Nephron progenitor cell (in vitro differentiated cells): ENCODE data around the gene LGR6.

Source experiments
- DNase-seq: peaks from one replicate; pipeline ENCODE4 v3.0.0; 2021
- H3K27ac Mint-ChIP-seq: 2 replicates; pipeline ENCODE4 v1.8.0; 2021; ENCODE audit warnings: mild to moderate bottlenecking, moderate library complexity, mixed read lengths
- H3K27me3 Mint-ChIP-seq: 2 replicates; pipeline ENCODE4 v1.8.0; 2021; ENCODE audit warnings: mild to moderate bottlenecking, low read depth, mixed read lengths; ENCODE audit not compliant: poor library complexity
- H3K36me3 Mint-ChIP-seq: 2 replicates; pipeline ENCODE4 v1.8.0; 2021; ENCODE audit warnings: low read depth, mixed read lengths
- H3K4me1 Mint-ChIP-seq: 2 replicates; pipeline ENCODE4 v1.8.0; 2021; ENCODE audit warnings: mixed read lengths
- H3K4me3 Mint-ChIP-seq: 2 replicates; pipeline ENCODE4 v1.8.0; 2021; ENCODE audit warnings: mild to moderate bottlenecking, moderate library complexity, mixed read lengths
- H3K9me3 Mint-ChIP-seq: 2 replicates; pipeline ENCODE4 v1.8.0; 2021; ENCODE audit warnings: mild to moderate bottlenecking, moderate library complexity, mixed read lengths
- TF ChIP-seq, protein P1 (sequence below): fragments of 200-600 bp; sonication (generic); IDR thresholded peaks from 2 replicates; pipeline ENCODE4 v1.5.0; 2021; ENCODE audit warnings: antibody characterized with exemption

The LGR6 gene

DNA sequence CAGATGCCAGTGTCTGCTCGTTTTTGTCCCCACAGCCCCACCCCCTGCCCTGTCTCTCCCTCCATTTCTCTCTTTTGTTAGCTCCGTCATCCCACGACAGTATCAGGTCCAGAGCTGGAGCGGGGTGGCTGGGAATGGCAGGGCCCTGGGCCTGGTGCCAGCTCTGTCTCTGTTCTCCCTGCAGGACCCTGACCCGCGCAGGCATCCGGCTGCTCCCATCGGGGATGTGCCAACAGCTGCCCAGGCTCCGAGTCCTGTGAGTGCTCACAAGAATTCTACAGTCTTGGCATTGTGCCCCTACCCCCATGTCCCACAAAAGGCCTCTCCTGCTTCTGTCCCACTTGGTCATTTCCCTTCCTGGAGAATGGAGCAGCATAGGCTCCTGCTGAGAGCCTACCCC lies 110.8 kb downstream of the LGR6 start:
- DNase-seq: no peak
- Mint-ChIP-seq H3K27ac (no peak overlapping the region), H3K9me3 (no peaks in the 10 kb centered on the region), H3K4me1 (peaks cover 18% of the 10 kb centered on the region), H3K4me3 (no peak overlapping the region), H3K36me3 (no peaks in the 10 kb centered on the region), H3K27me3 (peaks cover 24% of the 10 kb centered on the region)
- TF ChIP-seq, protein P1, sequence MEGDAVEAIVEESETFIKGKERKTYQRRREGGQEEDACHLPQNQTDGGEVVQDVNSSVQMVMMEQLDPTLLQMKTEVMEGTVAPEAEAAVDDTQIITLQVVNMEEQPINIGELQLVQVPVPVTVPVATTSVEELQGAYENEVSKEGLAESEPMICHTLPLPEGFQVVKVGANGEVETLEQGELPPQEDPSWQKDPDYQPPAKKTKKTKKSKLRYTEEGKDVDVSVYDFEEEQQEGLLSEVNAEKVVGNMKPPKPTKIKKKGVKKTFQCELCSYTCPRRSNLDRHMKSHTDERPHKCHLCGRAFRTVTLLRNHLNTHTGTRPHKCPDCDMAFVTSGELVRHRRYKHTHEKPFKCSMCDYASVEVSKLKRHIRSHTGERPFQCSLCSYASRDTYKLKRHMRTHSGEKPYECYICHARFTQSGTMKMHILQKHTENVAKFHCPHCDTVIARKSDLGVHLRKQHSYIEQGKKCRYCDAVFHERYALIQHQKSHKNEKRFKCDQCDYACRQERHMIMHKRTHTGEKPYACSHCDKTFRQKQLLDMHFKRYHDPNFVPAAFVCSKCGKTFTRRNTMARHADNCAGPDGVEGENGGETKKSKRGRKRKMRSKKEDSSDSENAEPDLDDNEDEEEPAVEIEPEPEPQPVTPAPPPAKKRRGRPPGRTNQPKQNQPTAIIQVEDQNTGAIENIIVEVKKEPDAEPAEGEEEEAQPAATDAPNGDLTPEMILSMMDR: no peak

DNA sequence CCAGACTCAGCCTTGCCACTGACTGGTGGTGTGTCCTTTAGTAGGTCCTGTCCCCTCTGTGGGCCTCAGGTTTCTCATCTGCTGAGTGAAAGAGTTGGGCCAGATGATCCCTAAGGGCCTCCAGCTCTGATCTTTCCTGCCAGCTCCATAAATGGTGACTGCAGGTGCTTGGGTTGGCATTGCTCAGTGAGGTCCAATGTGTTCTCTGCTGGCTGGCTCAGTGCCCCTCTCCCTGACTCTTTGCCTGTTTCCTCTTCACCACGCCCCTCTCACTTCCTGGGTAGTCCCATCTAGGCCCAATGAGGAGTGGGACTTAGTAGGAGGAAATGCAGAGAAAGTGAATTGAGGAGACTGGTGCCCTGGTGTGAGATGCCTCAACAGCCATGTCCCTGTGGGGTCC lies 111.6 kb downstream of the LGR6 start:
- Mint-ChIP-seq H3K27ac (no peak overlapping the region), H3K4me1 (peaks cover 26% of the 10 kb centered on the region), H3K27me3 (peaks cover 19% of the 10 kb centered on the region), H3K36me3 (no peaks in the 10 kb centered on the region), H3K9me3 (no peaks in the 10 kb centered on the region), H3K4me3 (no peak overlapping the region)
- DNase-seq: no peak
- TF ChIP-seq, protein P1: no peak

DNA sequence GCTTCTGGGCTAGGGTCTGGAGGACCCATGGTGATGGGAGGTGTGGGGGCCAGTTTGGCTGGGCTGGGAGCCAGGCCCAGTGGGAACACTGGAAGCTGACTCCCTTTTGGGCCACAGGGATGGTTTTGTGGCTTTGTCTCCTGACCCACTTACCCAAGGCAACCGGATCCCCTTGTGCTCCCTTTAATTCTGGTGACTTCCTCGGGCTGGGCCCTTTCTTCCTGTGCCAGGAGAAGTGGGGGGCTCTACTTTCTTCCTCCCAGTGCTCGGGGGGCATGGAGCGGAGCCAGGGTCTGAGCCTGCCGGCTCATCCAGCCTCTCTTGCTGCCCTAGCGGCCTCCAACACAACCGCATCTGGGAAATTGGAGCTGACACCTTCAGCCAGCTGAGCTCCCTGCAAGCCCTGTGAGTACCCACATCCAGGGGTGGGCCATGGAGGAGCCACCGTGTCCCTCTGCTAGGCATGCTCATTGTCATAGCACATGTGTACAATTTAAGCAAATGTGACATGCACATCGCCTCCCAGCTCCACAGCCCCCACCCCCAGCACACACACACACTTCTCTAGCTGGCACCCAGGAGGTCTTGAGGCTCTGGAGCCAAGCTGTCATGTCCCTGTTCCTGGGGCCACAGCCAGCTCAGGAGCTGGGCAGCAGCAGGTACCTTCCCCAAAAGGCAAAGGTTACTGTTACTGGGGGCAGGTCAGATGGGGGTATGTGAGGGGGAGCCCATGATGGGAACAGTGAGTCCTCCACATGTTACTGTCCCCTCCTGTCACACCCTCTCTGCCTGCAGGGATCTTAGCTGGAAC lies 113.1 kb downstream of the LGR6 start:
- Mint-ChIP-seq H3K9me3 (no peaks in the 10 kb centered on the region), H3K36me3 (no peaks in the 10 kb centered on the region), H3K27ac (no peak overlapping the region), H3K4me3 (no peak overlapping the region), H3K4me1 (peaks cover 38% of the 10 kb centered on the region), H3K27me3 (peaks cover 11% of the 10 kb centered on the region)
- TF ChIP-seq, protein P1: no peak
- DNase-seq: no peak

DNA sequence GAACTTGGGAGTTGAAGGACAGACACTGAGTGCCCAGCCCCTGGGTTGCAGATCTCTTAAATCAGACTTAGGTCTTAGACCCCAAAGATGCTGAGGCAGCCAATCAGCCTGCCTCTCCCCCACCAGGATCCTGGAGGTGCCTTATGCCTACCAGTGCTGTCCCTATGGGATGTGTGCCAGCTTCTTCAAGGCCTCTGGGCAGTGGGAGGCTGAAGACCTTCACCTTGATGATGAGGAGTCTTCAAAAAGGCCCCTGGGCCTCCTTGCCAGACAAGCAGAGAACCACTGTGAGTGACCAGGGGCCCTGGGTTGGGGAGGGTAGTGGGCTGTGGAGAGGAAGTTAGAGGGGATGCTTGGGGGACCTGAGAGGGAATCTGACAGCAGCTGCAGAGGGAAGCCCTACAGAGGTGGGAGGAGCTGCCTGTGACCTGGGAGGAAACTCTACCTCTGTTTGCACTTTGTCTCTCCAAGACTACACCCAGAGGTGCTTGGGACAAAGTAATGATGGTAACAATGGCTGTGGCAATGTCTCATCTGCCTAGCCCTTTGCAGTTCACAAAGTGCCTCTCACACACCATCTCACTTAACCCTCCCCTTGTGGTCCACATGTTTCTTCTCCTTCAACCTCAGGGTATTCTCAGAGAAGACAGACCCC lies 116.6 kb downstream of the LGR6 start:
- H3K9me3 Mint-ChIP-seq: no peaks in the 10 kb centered on the region
- no peak overlapping the region for H3K27ac Mint-ChIP-seq
- no peak overlapping the region for H3K4me3 Mint-ChIP-seq

DNA sequence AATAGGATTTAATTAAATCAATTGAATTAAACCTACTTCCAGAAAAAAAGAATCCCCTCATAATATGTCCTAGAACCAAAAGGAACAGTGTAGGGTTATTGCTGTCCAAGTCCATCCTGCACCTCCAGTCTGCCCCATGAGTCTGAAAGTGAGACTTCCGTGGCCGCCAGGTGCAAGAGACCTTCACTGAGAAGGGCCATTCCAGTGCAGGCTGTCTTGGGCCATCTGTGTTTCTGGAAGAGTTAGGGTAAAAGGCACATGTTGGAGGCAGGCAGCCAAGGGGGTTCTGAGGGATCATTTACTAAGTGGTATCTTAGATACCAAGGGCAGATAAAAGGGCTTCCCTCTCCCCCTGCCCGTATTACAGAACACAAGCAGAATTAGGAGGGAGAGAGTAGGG lies 117.1 kb downstream of the LGR6 start:
- H3K27me3 Mint-ChIP-seq: peaks cover 13% of the 10 kb centered on the region
- TF ChIP-seq, protein P1: no peak
- H3K4me1 Mint-ChIP-seq: peaks cover 50% of the 10 kb centered on the region
- no peak for DNase-seq
- H3K9me3 Mint-ChIP-seq: no peaks in the 10 kb centered on the region
- H3K4me3 Mint-ChIP-seq: no peak overlapping the region
- H3K27ac Mint-ChIP-seq: no peak overlapping the region
- H3K36me3 Mint-ChIP-seq: no peaks in the 10 kb centered on the region

More for the DNA sequence above, 116.6 kb downstream of the LGR6 start:
- Mint-ChIP-seq H3K4me1 (peaks cover 46% of the 10 kb centered on the region), H3K27me3 (peaks cover 13% of the 10 kb centered on the region), H3K36me3 (no peaks in the 10 kb centered on the region)
- no peak for DNase-seq
- TF ChIP-seq, protein P1: no peak
